ENCODE data around the gene CNOT6L. TPM values are rescaled to one million over a fixed set of nuclear protein-coding genes. Genes with fewer than 3 reads are reported as not detected.

Gene CNOT6L
- total RNA-seq, 1 experiment from 2014 or later, result 14.5 TPM

- Histone ChIP-seq H3K23me2 (ENCODE audit: insufficient read length, low read depth, low read length, poor library complexity, severe bottlenecking) (no peaks in the 10 kb centered on the region), H3K79me2 (ENCODE audit: insufficient read depth, low read length) (no peaks in the 10 kb centered on the region), H2AK5ac (ENCODE audit: insufficient read length, low read length) (no peak overlapping the region), H3K27ac (ENCODE audit: insufficient read length, low read depth, low read length) (no peak overlapping the region), H4K8ac (replicated peaks; ENCODE audit: insufficient read length, low read depth, low read length) (no peak overlapping the region), H3K4me1 (ENCODE audit: insufficient read depth, low read length) (no peaks in the 10 kb centered on the region), H3T11ph (ENCODE audit: low read length) (no peak overlapping the region), H4K91ac (ENCODE audit: insufficient read length, low read depth, low read length) (no peak overlapping the region), H3K9me3 (ENCODE audit: control insufficient read depth, low read depth, low read length) (no peaks in the 10 kb centered on the region), H3K14ac (ENCODE audit: insufficient read depth, low read length) (no peak overlapping the region), H3K4ac (ENCODE audit: low read depth, low read length) (no peak overlapping the region), H4K5ac (ENCODE audit: insufficient read length, low read depth, low read length) (no peak overlapping the region), H4K20me1 (ENCODE audit: control insufficient read depth, insufficient read depth, insufficient read length) (no peaks in the 10 kb centered on the region), H3K9ac (ENCODE audit: extremely low read depth, insufficient read length, low read length) (no peak overlapping the region), H3K79me1 (ENCODE audit: insufficient read depth, low read depth, low read length, poor library complexity, severe bottlenecking) (no peaks in the 10 kb centered on the region), H2BK20ac (ENCODE audit: low read depth, low read length, poor library complexity, severe bottlenecking) (no peak overlapping the region), H2BK5ac (ENCODE audit: insufficient read length, low read length) (no peak overlapping the region), H2BK15ac (ENCODE audit: low read depth, low read length) (no peak overlapping the region), H3K23ac (ENCODE audit: insufficient read length, low read depth, low read length) (no peak overlapping the region), H3K18ac (ENCODE audit: insufficient read length, low read depth, low read length) (no peak overlapping the region), H3K56ac (ENCODE audit: insufficient read length, low read depth, low read length) (no peak overlapping the region), H3K27me3 (ENCODE audit: insufficient read depth, low read length) (no peaks in the 10 kb centered on the region), H3K4me2 (ENCODE audit: insufficient read depth, insufficient read length, low read length) (no peak overlapping the region), H2BK120ac (ENCODE audit: low read depth, low read length, poor library complexity, severe bottlenecking) (no peak overlapping the region), H2AFZ (ENCODE audit: low read length) (no peak overlapping the region), H2BK12ac (ENCODE audit: insufficient read length, low read depth, low read length) (no peak overlapping the region)
- H3K27ac Mint-ChIP-seq, result no peak overlapping the region
- WGBS (ENCODE audit: extremely low coverage, insufficient read length, low lambda C conversion rate), result no CpG with 5 or more reads among the region's 1 CpG
- no peaks in the 10 kb centered on the region for H3K36me3 Mint-ChIP-seq (ENCODE audit: insufficient read depth in 1 of 3, low read depth in 3 of 3)
- no peak overlapping the region for H3K4me3 Mint-ChIP-seq
- DNase-seq, result no peak
- TF ChIP-seq, protein P1, sequence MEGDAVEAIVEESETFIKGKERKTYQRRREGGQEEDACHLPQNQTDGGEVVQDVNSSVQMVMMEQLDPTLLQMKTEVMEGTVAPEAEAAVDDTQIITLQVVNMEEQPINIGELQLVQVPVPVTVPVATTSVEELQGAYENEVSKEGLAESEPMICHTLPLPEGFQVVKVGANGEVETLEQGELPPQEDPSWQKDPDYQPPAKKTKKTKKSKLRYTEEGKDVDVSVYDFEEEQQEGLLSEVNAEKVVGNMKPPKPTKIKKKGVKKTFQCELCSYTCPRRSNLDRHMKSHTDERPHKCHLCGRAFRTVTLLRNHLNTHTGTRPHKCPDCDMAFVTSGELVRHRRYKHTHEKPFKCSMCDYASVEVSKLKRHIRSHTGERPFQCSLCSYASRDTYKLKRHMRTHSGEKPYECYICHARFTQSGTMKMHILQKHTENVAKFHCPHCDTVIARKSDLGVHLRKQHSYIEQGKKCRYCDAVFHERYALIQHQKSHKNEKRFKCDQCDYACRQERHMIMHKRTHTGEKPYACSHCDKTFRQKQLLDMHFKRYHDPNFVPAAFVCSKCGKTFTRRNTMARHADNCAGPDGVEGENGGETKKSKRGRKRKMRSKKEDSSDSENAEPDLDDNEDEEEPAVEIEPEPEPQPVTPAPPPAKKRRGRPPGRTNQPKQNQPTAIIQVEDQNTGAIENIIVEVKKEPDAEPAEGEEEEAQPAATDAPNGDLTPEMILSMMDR (conservative IDR thresholded peaks at IDR 0.05), result no peak
- no peaks in the 10 kb centered on the region for H3K27me3 Mint-ChIP-seq (ENCODE audit: low read depth)
- H3K9me3 Mint-ChIP-seq, result no peaks in the 10 kb centered on the region
- H3K4me1 Mint-ChIP-seq, result peaks cover 11 to 17% of the 10 kb centered on the region in 2 experiments
Measured at GRCh38 chr4:77845400-77845799, 26.2 kb upstream of the CNOT6L start.

Measured in H9 (cell line).